ENCODE results near the gene TNIK. TPM values are rescaled to one million over a fixed set of nuclear protein-coding genes. Genes with fewer than 3 reads are reported as not detected.

TNIK gene
- total RNA-seq (2014; rRNA removed; shearing (Covaris generic)) (34.3 and 49.2 TPM in 2 replicates), polyA plus RNA-seq (2016; fragmentation: Nextera tagmentation; extraction: Ambion mirVana) (14.1 and 14.6 TPM in 2 replicates)
- long read RNA-seq, partial matches to known transcripts, result 0 of 1 reads
- long read RNA-seq, other reads (novel, unspliced or antisense), result 1 of 1 reads

- DNase-seq (ENCODE audit: low spot score) (peak; percentile 88), ATAC-seq (peak; percentile 70)
- Histone ChIP-seq H3K4me3 (peak within 1 kb of the TSS; percentile 82), H3K27ac (ENCODE audit: low read depth) (peak within 1 kb of the TSS; percentile 88), H3F3A (replicated peaks; ENCODE audit: low read depth) (no peaks in the 10 kb centered on the region), H3K4me1 (ENCODE audit: insufficient read depth) (peaks cover 43% of the 10 kb centered on the region), H4K20me1 (replicated peaks; ENCODE audit: insufficient read depth) (no peaks in the 10 kb centered on the region), H3K4me2 (peak within 1 kb of the TSS; percentile 98), H3K27me3 (ENCODE audit: insufficient read depth) (peaks cover 10% of the 10 kb centered on the region), H3K79me2 (replicated peaks; ENCODE audit: insufficient read depth) (peaks cover 41% of the 10 kb centered on the region), H3K9me2 (ENCODE audit: insufficient read depth) (0 out of 2 replicates have a peak, but pooled peaks cover 3% of the 10 kb centered on the region), H3K36me3 (ENCODE audit: insufficient read depth) (no peaks in the 10 kb centered on the region), H2AFZ (peak within 1 kb of the TSS; percentile 20; the same call in 1 of the 2 replicates)
- Mint-ChIP-seq H3K27me3 (ENCODE audit: insufficient read depth, low read depth, poor library complexity) (peaks cover 21% of the 10 kb centered on the region), H3K27ac (peak within 1 kb of the TSS; percentile 85), H3K9me3 (no peaks in the 10 kb centered on the region; the same call in 2 of the 3 replicates), H3K4me1 (peaks cover 48% of the 10 kb centered on the region), H3K36me3 (ENCODE audit: low read depth) (0 out of 3 replicates have a peak, but pooled peaks cover 3% of the 10 kb centered on the region), H3K4me3 (peak within 1 kb of the TSS; percentile 95)
- TF ChIP-seq ETS1 (IDR thresholded peaks at IDR 0.05) (peak; percentile 24; the same call in 1 of the 2 replicates), NANOG (IDR thresholded peaks at IDR 0.05; ENCODE audit: borderline replicate concordance) (no peak), JUNB (IDR thresholded peaks at IDR 0.05; ENCODE audit: unreplicated experiment) (no peak), STAT1 (IDR thresholded peaks at IDR 0.05; ENCODE audit: unreplicated experiment) (no peak), ZNF331 (CRISPR knock-in tag; IDR thresholded peaks at IDR 0.05; ENCODE audit: low read depth) (no peak), EZH2phosphoT487 (IDR thresholded peaks at IDR 0.05; ENCODE audit: unreplicated experiment) (no peak), POLR2AphosphoS5 (IDR thresholded peaks at IDR 0.05; ENCODE audit: low read depth) (peak; percentile 61), CTCF (conservative IDR thresholded peaks at IDR 0.05; ENCODE audit: low read depth in 2 of 2) (0 out of 4 replicates have a peak, but pooled peaks of 1 of the 2 experiments have one; percentile 17), ZNF114 (CRISPR knock-in tag; IDR thresholded peaks at IDR 0.05) (no peak)
- TF ChIP-seq, protein P1, sequence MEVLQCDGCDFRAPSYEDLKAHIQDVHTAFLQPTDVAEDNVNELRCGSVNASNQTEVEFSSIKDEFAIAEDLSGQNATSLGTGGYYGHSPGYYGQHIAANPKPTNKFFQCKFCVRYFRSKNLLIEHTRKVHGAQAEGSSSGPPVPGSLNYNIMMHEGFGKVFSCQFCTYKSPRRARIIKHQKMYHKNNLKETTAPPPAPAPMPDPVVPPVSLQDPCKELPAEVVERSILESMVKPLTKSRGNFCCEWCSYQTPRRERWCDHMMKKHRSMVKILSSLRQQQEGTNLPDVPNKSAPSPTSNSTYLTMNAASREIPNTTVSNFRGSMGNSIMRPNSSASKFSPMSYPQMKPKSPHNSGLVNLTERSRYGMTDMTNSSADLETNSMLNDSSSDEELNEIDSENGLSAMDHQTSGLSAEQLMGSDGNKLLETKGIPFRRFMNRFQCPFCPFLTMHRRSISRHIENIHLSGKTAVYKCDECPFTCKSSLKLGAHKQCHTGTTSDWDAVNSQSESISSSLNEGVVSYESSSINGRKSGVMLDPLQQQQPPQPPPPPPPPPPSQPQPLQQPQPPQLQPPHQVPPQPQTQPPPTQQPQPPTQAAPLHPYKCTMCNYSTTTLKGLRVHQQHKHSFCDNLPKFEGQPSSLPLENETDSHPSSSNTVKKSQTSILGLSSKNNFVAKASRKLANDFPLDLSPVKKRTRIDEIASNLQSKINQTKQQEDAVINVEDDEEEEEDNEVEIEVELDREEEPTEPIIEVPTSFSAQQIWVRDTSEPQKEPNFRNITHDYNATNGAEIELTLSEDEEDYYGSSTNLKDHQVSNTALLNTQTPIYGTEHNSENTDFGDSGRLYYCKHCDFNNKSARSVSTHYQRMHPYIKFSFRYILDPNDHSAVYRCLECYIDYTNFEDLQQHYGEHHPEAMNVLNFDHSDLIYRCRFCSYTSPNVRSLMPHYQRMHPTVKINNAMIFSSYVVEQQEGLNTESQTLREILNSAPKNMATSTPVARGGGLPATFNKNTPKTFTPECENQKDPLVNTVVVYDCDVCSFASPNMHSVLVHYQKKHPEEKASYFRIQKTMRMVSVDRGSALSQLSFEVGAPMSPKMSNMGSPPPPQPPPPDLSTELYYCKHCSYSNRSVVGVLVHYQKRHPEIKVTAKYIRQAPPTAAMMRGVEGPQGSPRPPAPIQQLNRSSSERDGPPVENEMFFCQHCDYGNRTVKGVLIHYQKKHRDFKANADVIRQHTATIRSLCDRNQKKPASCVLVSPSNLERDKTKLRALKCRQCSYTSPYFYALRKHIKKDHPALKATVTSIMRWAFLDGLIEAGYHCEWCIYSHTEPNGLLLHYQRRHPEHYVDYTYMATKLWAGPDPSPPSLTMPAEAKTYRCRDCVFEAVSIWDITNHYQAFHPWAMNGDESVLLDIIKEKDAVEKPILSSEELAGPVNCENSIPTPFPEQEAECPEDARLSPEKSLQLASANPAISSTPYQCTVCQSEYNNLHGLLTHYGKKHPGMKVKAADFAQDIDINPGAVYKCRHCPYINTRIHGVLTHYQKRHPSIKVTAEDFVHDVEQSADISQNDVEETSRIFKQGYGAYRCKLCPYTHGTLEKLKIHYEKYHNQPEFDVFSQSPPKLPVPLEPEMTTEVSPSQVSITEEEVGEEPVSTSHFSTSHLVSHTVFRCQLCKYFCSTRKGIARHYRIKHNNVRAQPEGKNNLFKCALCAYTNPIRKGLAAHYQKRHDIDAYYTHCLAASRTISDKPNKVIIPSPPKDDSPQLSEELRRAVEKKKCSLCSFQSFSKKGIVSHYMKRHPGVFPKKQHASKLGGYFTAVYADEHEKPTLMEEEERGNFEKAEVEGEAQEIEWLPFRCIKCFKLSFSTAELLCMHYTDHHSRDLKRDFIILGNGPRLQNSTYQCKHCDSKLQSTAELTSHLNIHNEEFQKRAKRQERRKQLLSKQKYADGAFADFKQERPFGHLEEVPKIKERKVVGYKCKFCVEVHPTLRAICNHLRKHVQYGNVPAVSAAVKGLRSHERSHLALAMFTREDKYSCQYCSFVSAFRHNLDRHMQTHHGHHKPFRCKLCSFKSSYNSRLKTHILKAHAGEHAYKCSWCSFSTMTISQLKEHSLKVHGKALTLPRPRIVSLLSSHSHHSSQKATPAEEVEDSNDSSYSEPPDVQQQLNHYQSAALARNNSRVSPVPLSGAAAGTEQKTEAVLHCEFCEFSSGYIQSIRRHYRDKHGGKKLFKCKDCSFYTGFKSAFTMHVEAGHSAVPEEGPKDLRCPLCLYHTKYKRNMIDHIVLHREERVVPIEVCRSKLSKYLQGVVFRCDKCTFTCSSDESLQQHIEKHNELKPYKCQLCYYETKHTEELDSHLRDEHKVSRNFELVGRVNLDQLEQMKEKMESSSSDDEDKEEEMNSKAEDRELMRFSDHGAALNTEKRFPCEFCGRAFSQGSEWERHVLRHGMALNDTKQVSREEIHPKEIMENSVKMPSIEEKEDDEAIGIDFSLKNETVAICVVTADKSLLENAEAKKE (CRISPR knock-in tag; IDR thresholded peaks at IDR 0.05), result no peak
- TF ChIP-seq, protein P2, sequence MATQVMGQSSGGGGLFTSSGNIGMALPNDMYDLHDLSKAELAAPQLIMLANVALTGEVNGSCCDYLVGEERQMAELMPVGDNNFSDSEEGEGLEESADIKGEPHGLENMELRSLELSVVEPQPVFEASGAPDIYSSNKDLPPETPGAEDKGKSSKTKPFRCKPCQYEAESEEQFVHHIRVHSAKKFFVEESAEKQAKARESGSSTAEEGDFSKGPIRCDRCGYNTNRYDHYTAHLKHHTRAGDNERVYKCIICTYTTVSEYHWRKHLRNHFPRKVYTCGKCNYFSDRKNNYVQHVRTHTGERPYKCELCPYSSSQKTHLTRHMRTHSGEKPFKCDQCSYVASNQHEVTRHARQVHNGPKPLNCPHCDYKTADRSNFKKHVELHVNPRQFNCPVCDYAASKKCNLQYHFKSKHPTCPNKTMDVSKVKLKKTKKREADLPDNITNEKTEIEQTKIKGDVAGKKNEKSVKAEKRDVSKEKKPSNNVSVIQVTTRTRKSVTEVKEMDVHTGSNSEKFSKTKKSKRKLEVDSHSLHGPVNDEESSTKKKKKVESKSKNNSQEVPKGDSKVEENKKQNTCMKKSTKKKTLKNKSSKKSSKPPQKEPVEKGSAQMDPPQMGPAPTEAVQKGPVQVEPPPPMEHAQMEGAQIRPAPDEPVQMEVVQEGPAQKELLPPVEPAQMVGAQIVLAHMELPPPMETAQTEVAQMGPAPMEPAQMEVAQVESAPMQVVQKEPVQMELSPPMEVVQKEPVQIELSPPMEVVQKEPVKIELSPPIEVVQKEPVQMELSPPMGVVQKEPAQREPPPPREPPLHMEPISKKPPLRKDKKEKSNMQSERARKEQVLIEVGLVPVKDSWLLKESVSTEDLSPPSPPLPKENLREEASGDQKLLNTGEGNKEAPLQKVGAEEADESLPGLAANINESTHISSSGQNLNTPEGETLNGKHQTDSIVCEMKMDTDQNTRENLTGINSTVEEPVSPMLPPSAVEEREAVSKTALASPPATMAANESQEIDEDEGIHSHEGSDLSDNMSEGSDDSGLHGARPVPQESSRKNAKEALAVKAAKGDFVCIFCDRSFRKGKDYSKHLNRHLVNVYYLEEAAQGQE (IDR thresholded peaks at IDR 0.05; ENCODE audit: unreplicated experiment), result no peak
These were observed at the start of gene TNIK for GRCh38 chr3:171459942-171460724. Gene TNIK (minus strand): TSS chr3:171460405. CDS start chr3:171460063, 342 bp downstream.
